Thyroid gland (tissue), 4 donors: Measurements from ENCODE around the gene NCAPD3. TPM values are rescaled to one million over a fixed set of nuclear protein-coding genes. Genes with fewer than 3 reads are reported as not detected.

Source experiments
- DNase-seq, 2 donors: peaks; one replicate each; pipeline ENCODE4 v3.0.0-alpha.2; 2019
- H3K27ac ChIP-seq, 3 donors: fragments of 200-600 bp; sonication (generic); 1 replicate in 2 of 3; 2 replicates in 1 of 3; pipeline ENCODE4 v1.5.1; 2016 to 2019; ENCODE audit warnings: mild to moderate bottlenecking in 1 of 3, moderate library complexity in 1 of 3
- H3K27me3 ChIP-seq: fragments of 200-600 bp; sonication (generic); one replicate; pipeline ENCODE4 v1.5.1; 2019
- H3K36me3 ChIP-seq, 2 donors: fragments of 200-600 bp; sonication (generic); one replicate each; pipeline ENCODE4 v1.5.1; 2016 to 2019
- H3K4me1 ChIP-seq, 2 donors: fragments of 200-600 bp; sonication (generic); one replicate each; pipeline ENCODE4 v1.5.1; 2017 to 2019
- H3K4me3 ChIP-seq, 3 donors: fragments of 200-600 bp; sonication (generic); replicated peaks in 1 of 3; 1 replicate in 2 of 3; 2 replicates in 1 of 3; pipeline ENCODE4 v1.5.1; 2016; ENCODE audit warnings: mild to moderate bottlenecking in 1 of 3
- H3K9me3 ChIP-seq: fragments of 200-600 bp; sonication (generic); one replicate; pipeline ENCODE4 v1.5.1; 2017
- CTCF ChIP-seq, 6 experiments: fragments of 200-600 bp in 3 of 6; fragments of 450-650 bp in 3 of 6; sonication (generic) in 3 of 6; IDR thresholded peaks; one replicate each; pipeline ENCODE4 v1.5.1; 2016 to 2019; ENCODE audit warnings: antibody characterized with exemption in 6 of 6, mild to moderate bottlenecking in 2 of 6, inconsistent platforms in 1 of 6, moderate library complexity in 1 of 6
- POLR2A ChIP-seq, 2 donors: fragments of 450-650 bp; IDR thresholded peaks; one replicate each; pipeline ENCODE4 v1.6.1; 2017; ENCODE audit warnings: antibody characterized with exemption in 2 of 2, mild to moderate bottlenecking in 2 of 2, moderate library complexity in 1 of 2
- WGBS, 2 donors: methylation state at CpG; one replicate each; pipeline ENCODE4 v1.1.5; 2017; 5-methylcytosine and 5-hydroxymethylcytosine counted together
- intact Hi-C: fragments of 100-400 bp; cut with DNase I; formaldehyde crosslinking; loops from one replicate; pipeline ENCODE4 v1.15.1; 2023
- total RNA-seq, 4 donors: library from RNA; depleted of rRNA; stranded (reverse); fragments of >200 nt; gene quantifications; one replicate each; pipeline ENCODE4 v1.2.3, GENCODE V29; 2016

NCAPD3 gene
- total RNA-seq, 4 donors from 2014 or later = 17.5 to 31.4 (median 21.9) TPM

GRCh38 chr11:134120921-134121526 lies 102.7 kb downstream of the NCAPD3 start:
- no peak for DNase-seq
- no peaks in the 10 kb centered on the region for H3K9me3 ChIP-seq
- H3K27me3 ChIP-seq = no peaks in the 10 kb centered on the region
- H3K36me3 ChIP-seq = no peaks in the 10 kb centered on the region
- WGBS, 2 donors = 68 to 69% methylated on average over 9 of the region's 9 CpGs
- intact Hi-C loops = no loop called here
- TF ChIP-seq POLR2A (IDR thresholded peaks at IDR 0.05) = no peak
- no peak for TF ChIP-seq CTCF (IDR thresholded peaks at IDR 0.05)
- peak overlapping the region; percentile 47 to 69 (median 63) for H3K27ac ChIP-seq
- H3K4me1 ChIP-seq = peaks cover 8 to 12% of the 10 kb centered on the region in 2 donors
- no peak overlapping the region for H3K4me3 ChIP-seq

GRCh38 chr11:134120143-134120850 lies 103.5 kb downstream of the NCAPD3 start:
- TF ChIP-seq POLR2A (IDR thresholded peaks at IDR 0.05) (peak in 1 of 2 donors; percentile 4), CTCF (IDR thresholded peaks at IDR 0.05) (no peak)
- intact Hi-C loops = no loop called here
- H3K9me3 ChIP-seq = no peaks in the 10 kb centered on the region
- 29 to 42% methylated on average over 13 of the region's 13 CpGs for WGBS, 2 donors
- no peaks in the 10 kb centered on the region for H3K36me3 ChIP-seq
- peak; percentile 24 to 42 for DNase-seq
- H3K4me3 ChIP-seq = no peak overlapping the region
- H3K27me3 ChIP-seq = no peaks in the 10 kb centered on the region
- peak overlapping the region; percentile 47 to 69 (median 63) for H3K27ac ChIP-seq
- peaks cover 8 to 12% of the 10 kb centered on the region in 2 donors for H3K4me1 ChIP-seq

GRCh38 chr11:134119094-134119493 lies 104.7 kb downstream of the NCAPD3 start:
- intact Hi-C loops = no loop called here
- Histone ChIP-seq H3K4me3 (no peak overlapping the region), H3K4me1 (peaks cover 4 to 7% of the 10 kb centered on the region in 2 donors)

GRCh38 chr11:134118006-134118405 lies 105.8 kb downstream of the NCAPD3 start:
- Histone ChIP-seq H3K4me1 (peaks cover 4 to 7% of the 10 kb centered on the region in 2 donors), H3K27ac (no peak overlapping the region)

More at GRCh38 chr11:134119094-134119493, 104.7 kb downstream of the NCAPD3 start:
- WGBS, 2 donors = 83 to 96% methylated on average over 3 of the region's 3 CpGs
- no peaks in the 10 kb centered on the region for H3K27me3 ChIP-seq
- no peak for DNase-seq
- no peak for TF ChIP-seq POLR2A (IDR thresholded peaks at IDR 0.05)
- no peak for TF ChIP-seq CTCF (IDR thresholded peaks at IDR 0.05)
- peak overlapping the region in 1 of 3 donors; percentile 69 for H3K27ac ChIP-seq
- H3K9me3 ChIP-seq = no peaks in the 10 kb centered on the region
- H3K36me3 ChIP-seq = no peaks in the 10 kb centered on the region

More at GRCh38 chr11:134118006-134118405, 105.8 kb downstream of the NCAPD3 start:
- H3K9me3 ChIP-seq = no peaks in the 10 kb centered on the region
- H3K27me3 ChIP-seq = no peaks in the 10 kb centered on the region
- H3K4me3 ChIP-seq = no peak overlapping the region
- H3K36me3 ChIP-seq = no peaks in the 10 kb centered on the region
- TF ChIP-seq CTCF (IDR thresholded peaks at IDR 0.05) (no peak), POLR2A (IDR thresholded peaks at IDR 0.05) (no peak)
- intact Hi-C loops = no loop called here
- no peak for DNase-seq
